Left cardiac atrium (tissue), 4 donors: ENCODE measurements around the gene MFSD12. TPM values are rescaled to one million over a fixed set of nuclear protein-coding genes. Genes with fewer than 3 reads are reported as not detected.
A peak's percentile ranks its signal among the peaks of the same experiment; 100 is the strongest.

Experiments
- ATAC-seq, 2 donors: fragments of 200-7000 bp; cut with Tn5 transposase; one replicate each; pipeline ENCODE4 v1.9.1; 2020; ENCODE audit warnings: mild to moderate bottlenecking in 2 of 2, moderate library complexity in 2 of 2
- DNase-seq: peaks from one replicate; pipeline ENCODE4 v3.0.0-alpha.2; 2020
- intact Hi-C, 2 donors: fragments of 100-400 bp; cut with DNase I; formaldehyde crosslinking; loops; one replicate each; pipeline versions ENCODE4 v1.14.1 to v1.15.1; 2022 to 2023
- total RNA-seq, 2 donors: library from RNA; stranded (reverse); fragmentation: NEBNext Ultra II Directional; extraction: Animal tissue kit (Norgen Biotek cat#: 25700); gene quantifications; one replicate each; pipeline ENCODE4 v1.2.1, GENCODE V29; 2021
- donor health status: DM: no; HTN: yes; CAD: no.
- donor health status: DM: no; HTN: yes; CAD: no; lungs with severe emphysema.
- donor health status: DM: yes; HTN: yes; CAD: no.
- donor health status: Dilated cardiomyopathy.

MFSD12 gene
- total RNA-seq, 2 donors from 2014 or later: 29.8 to 40.4 TPM

GRCh38 chr19:3544742-3545668 is 12.4 kb downstream of the MFSD12 start:
- peak; percentile 74 for DNase-seq
- peak; percentile 66 to 72 for ATAC-seq
- intact Hi-C loops: loop anchor here (2.0 to 10.0 kb wide), 2 partner anchors 74 to 160 kb away; partner anchors contain the start of genes PIP5K1C (in 2 of the 2) and TJP3 (in 2 of the 2)

- DNase-seq (no peak), ATAC-seq (no peak)
- intact Hi-C loops: loop anchor here (2.0 to 10.0 kb wide), 2 partner anchors 75 to 161 kb away; partner anchors contain the start of genes PIP5K1C (in 2 of the 2) and TJP3 (in 2 of the 2)
Measured at GRCh38 chr19:3544058-3544376, 13.4 kb downstream of the MFSD12 start.

GRCh38 chr19:3543150-3544057 is 14.0 kb downstream of the MFSD12 start:
- peak in 1 of 2 donors; percentile 2 for ATAC-seq
- peak; percentile 54 for DNase-seq
- intact Hi-C loops: loop anchor here (2.0 to 10.0 kb wide), 2 partner anchors 75 to 161 kb away; partner anchors contain the start of genes PIP5K1C (in 2 of the 2) and TJP3 (in 2 of the 2)

GRCh38 chr19:3539756-3540118 is 17.6 kb downstream of the MFSD12 start:
- ATAC-seq (no peak), DNase-seq (no peak)
- intact Hi-C loops: loop anchor here (10.0 kb wide), 1 partner anchor 165 kb away; the partner anchor contains the start of genes PIP5K1C (in 2 of the 2) and TJP3 (in 2 of the 2)

DNA sequence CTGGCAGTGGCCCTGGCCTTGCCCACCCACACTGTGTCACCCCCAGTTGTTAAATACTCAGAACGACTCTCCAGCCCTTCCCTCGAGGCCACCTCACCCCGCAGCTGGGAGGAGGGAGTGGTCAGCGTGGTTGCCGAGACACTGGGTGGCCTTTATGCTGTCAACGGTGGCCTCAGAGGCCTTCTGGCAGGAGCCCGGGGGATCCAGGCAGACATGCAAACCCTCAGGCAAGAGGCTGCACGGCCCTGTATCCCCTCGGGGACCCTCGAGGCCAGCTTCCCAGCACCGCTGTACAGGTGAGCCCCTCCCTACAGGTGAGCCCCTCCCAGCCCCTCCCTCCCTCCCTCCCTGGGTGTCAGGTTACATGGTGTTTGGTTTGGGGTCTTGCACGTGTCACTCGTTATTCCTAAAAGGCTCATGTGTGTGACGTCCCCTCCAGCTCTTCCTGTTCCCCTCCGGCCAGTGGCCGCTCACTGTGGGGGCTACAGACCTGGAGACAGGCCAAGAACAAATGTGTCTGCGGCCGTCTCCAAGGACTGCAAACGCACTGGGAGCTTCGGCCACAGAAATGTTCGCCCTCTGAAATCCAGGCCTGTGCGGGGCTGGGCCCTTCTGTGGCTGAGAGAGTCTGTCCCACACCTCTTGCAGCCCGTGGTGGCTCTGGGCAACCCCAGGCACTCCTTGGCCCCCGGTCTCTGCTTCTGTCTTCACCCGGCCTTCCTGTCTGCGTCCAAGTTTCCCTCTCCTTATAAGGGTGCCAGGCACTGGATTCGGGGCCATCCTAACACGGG is 18.2 kb downstream of the MFSD12 start, which contains the start of gene TEKTIP1:
TSS of gene TEKTIP1 (plus strand) at position 210 of the 791 bp plus-strand sequence. CDS start at position 214, 4 bp downstream.
- no peak for DNase-seq
- intact Hi-C loops: no loop called here
- no peak for ATAC-seq

GRCh38 chr19:3538258-3538929 is 19.0 kb downstream of the MFSD12 start:
- no peak for ATAC-seq
- intact Hi-C loops: no loop called here
- DNase-seq: no peak

GRCh38 chr19:3537438-3538240 is 19.7 kb downstream of the MFSD12 start:
- intact Hi-C loops: no loop called here
- DNase-seq (no peak), ATAC-seq (peak in 1 of 2 donors; percentile 3)

GRCh38 chr19:3537101-3537437 is 20.3 kb downstream of the MFSD12 start:
- intact Hi-C loops: no loop called here
- ATAC-seq (peak in 1 of 2 donors; percentile 3), DNase-seq (no peak)

GRCh38 chr19:3536429-3537100 is 20.8 kb downstream of the MFSD12 start:
- DNase-seq (peak; percentile 47), ATAC-seq (peak; percentile 40 to 68)
- intact Hi-C loops: no loop called here

DNA sequence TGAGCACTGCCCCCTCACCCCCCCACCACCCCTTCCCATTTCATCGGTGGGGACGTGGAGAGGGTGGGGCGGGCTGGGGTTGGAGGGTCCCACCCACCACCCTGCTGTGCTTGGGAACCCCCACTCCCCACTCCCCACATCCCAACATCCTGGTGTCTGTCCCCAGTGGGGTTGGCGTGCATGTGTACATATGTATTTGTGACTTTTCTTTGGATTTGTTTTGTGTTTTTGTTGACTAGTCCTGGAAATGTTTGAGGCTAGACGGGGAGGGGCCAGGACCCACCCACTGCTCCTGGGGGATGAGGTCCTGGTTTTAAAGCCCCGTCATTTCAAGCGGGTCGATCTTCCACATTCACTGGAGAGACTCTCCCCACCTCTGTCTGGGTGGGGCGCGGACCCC is 21.4 kb downstream of the MFSD12 start:
- intact Hi-C loops: no loop called here
- ATAC-seq (no peak), DNase-seq (no peak)

- no peak for ATAC-seq
- DNase-seq: no peak
- intact Hi-C loops: no loop called here
Measured at GRCh38 chr19:3535563-3535965, 21.8 kb downstream of the MFSD12 start.

DNA sequence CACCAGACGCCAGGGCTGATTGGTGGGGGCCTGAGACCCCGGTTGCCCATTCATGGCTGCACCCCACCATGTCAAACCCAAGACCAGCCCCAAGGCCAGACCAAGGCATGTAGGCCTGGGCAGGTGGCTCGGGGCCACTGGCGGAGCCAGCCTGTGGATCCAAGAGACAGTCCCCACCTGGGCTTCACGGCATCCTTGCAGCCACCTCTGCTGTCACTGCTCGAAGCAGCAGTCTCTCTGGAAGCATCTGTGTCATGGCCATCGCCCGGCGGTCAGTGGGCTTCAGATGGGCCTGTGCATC is 22.2 kb downstream of the MFSD12 start:
- no peak for ATAC-seq
- DNase-seq: no peak

GRCh38 chr19:3534375-3535234 is 22.8 kb downstream of the MFSD12 start:
- ATAC-seq: no peak
- DNase-seq: no peak
- intact Hi-C loops: no loop called here

More for the DNA sequence above, 22.2 kb downstream of the MFSD12 start:
- intact Hi-C loops: no loop called here

GRCh38 chr19:3533563-3534216 is 23.7 kb downstream of the MFSD12 start:
- intact Hi-C loops: no loop called here
- DNase-seq: no peak
- ATAC-seq: no peak

GRCh38 chr19:3533033-3533432 is 24.4 kb downstream of the MFSD12 start:
- ATAC-seq (no peak), DNase-seq (no peak)
- intact Hi-C loops: no loop called here
